H1 (cell line): Measurements from ENCODE around the gene CD84.

Experiments used
- CEBPB ChIP-seq: IDR thresholded peaks from 2 replicates; pipeline ENCODE4 v1.6.1; 2012; ENCODE audit warnings: low read depth, low read length
- CTCF ChIP-seq, 3 experiments: IDR thresholded peaks; 1 replicate in 2 of 3; 2 replicates in 1 of 3; pipeline versions ENCODE4 v1.5.1 to v1.6.1; 2011; ENCODE audit warnings: low read length in 3 of 3, mild to moderate bottlenecking in 3 of 3, inconsistent platforms in 2 of 3, low read depth in 1 of 3, moderate library complexity in 1 of 3; ENCODE audit not compliant: insufficient read depth in 1 of 3; ENCODE audit errors: control extremely low read depth in 1 of 3
- EZH2 ChIP-seq: fragments of 200-600 bp; sonication (generic); IDR thresholded peaks from 2 replicates; pipeline ENCODE4 v1.7.1; 2012; ENCODE audit warnings: low read depth, mild to moderate bottlenecking, moderate library complexity, low read length, inconsistent platforms; ENCODE audit not compliant: severe bottlenecking
- POLR2A ChIP-seq, 2 experiments: IDR thresholded peaks; 1 replicate in 1 of 2; 2 replicates in 1 of 2; pipeline ENCODE4 v1.6.1; 2011; ENCODE audit warnings: low read depth in 2 of 2, low read length in 2 of 2, mild to moderate bottlenecking in 2 of 2; ENCODE audit errors: control extremely low read depth in 1 of 2
- TAF1 ChIP-seq: IDR thresholded peaks from 2 replicates; pipeline ENCODE4 v1.6.1; 2011; ENCODE audit warnings: mild to moderate bottlenecking, low read depth, low read length
- ZNF274 ChIP-seq: IDR thresholded peaks from 2 replicates; pipeline ENCODE4 v1.7.0; 2012; ENCODE audit warnings: low read length, borderline replicate concordance; ENCODE audit errors: extremely low read depth

- TF ChIP-seq CTCF (IDR thresholded peaks at IDR 0.05; ENCODE audit: control extremely low read depth in 1 of 3, insufficient read depth in 1 of 3, low read depth in 1 of 3, low read length in 3 of 3) = no peak
- no peak for TF ChIP-seq ZNF274
- no peak for TF ChIP-seq TAF1
- no peak for TF ChIP-seq CEBPB
- TF ChIP-seq EZH2 = no peak
- TF ChIP-seq POLR2A (IDR thresholded peaks at IDR 0.05; ENCODE audit: control extremely low read depth in 1 of 2, low read depth in 2 of 2, low read length in 2 of 2) = no peak
These were observed 39.7 kb downstream of the CD84 start for GRCh38 chr1:160539684-160539989.
